IMR-90 (cell line): ENCODE results near the gene PCSK2. TPM values are rescaled to one million over a fixed set of nuclear protein-coding genes. Genes with fewer than 3 reads are reported as not detected.

Source experiments
- ATAC-seq: fragments of 200-7000 bp; cut with Tn5 transposase; 2 replicates; pipeline ENCODE4 v1.9.1; 2020; ENCODE audit warnings: low read depth, mild to moderate bottlenecking, moderate library complexity
- BruUV-seq: library from RNA; stranded (reverse); fragments of 400-500 nt; replicated peaks from 2 replicates; lab custom pipeline; 2021; lab: Mats Ljungman, UMichigan
- CTCF ChIA-PET: fragments of 300-600 bp; formaldehyde crosslinking; extraction: SDS; loops from one replicate; lab custom pipeline; 2021; ENCODE audit warnings: antibody characterized with exemption; lab: Yijun Ruan, JAX
- POLR2A ChIA-PET: fragments of 300-600 bp; sonication (Branson Sonifier 250); formaldehyde crosslinking; loops from one replicate; lab custom pipeline; 2022; ENCODE audit warnings: antibody characterized with exemption; ENCODE audit not compliant: unreplicated experiment; lab: Charles Lee
- DNase-seq: peaks from one replicate; pipeline ENCODE4 v3.0.0; 2013
- H2AFZ ChIP-seq: replicated peaks from 2 replicates; pipeline ENCODE3; 2013; ENCODE audit warnings: low read length, mild to moderate bottlenecking; ENCODE audit not compliant: poor library complexity
- H2AK5ac ChIP-seq: 2 replicates; pipeline ENCODE4 v1.6.1; 2013; ENCODE audit warnings: low read depth, low read length, inconsistent platforms
- H2AK9ac ChIP-seq: replicated peaks from 2 replicates; pipeline ENCODE3; 2013; ENCODE audit warnings: mild to moderate bottlenecking, low read depth, low read length, moderate library complexity; ENCODE audit not compliant: poor library complexity
- H2BK120ac ChIP-seq: 2 replicates; pipeline ENCODE4 v1.6.1; 2013; ENCODE audit warnings: low read depth, low read length, inconsistent platforms
- H2BK15ac ChIP-seq: 3 replicates; pipeline ENCODE4 v1.6.1; 2013; ENCODE audit warnings: low read depth, low read length, inconsistent platforms
- H2BK20ac ChIP-seq: 2 replicates; pipeline ENCODE4 v1.6.1; 2013; ENCODE audit warnings: low read depth, mild to moderate bottlenecking, inconsistent platforms, low read length, moderate library complexity
- H2BK5ac ChIP-seq: 2 replicates; pipeline ENCODE4 v1.6.1; 2013; ENCODE audit warnings: mild to moderate bottlenecking, low read depth, low read length, inconsistent platforms; ENCODE audit not compliant: poor library complexity, severe bottlenecking
- H3K14ac ChIP-seq: replicated peaks from 2 replicates; pipeline ENCODE4 v1.6.1; 2013; ENCODE audit warnings: low read depth, low read length, inconsistent platforms
- H3K18ac ChIP-seq: 2 replicates; pipeline ENCODE4 v1.6.1; 2013; ENCODE audit warnings: low read depth, low read length, control low read depth
- H3K23ac ChIP-seq: 2 replicates; pipeline ENCODE4 v1.6.1; 2013; ENCODE audit warnings: low read depth, low read length, inconsistent platforms
- H3K27ac ChIP-seq: 2 replicates; pipeline ENCODE4 v1.5.1; 2013; ENCODE audit warnings: mild to moderate bottlenecking, control low read depth, low read length; ENCODE audit not compliant: insufficient read depth
- H3K27me3 ChIP-seq: 2 replicates; pipeline ENCODE4 v1.6.1; 2013; ENCODE audit warnings: low read length; ENCODE audit not compliant: control insufficient read depth, insufficient read depth
- H3K36me3 ChIP-seq: 2 replicates; pipeline ENCODE4 v1.6.1; 2013; ENCODE audit warnings: low read length, mixed read lengths; ENCODE audit not compliant: control insufficient read depth, insufficient read depth
- H3K4ac ChIP-seq: 2 replicates; pipeline ENCODE4 v1.6.1; 2013; ENCODE audit warnings: low read depth, low read length, inconsistent platforms
- H3K4me1 ChIP-seq: 2 replicates; pipeline ENCODE4 v1.6.1; 2013; ENCODE audit warnings: low read length, mixed read lengths; ENCODE audit not compliant: control insufficient read depth, insufficient read depth
- H3K4me2 ChIP-seq: 2 replicates; pipeline ENCODE4 v1.6.1; 2013; ENCODE audit warnings: low read depth, mild to moderate bottlenecking, control low read depth, low read length, moderate library complexity
- H3K4me3 ChIP-seq: 2 replicates; pipeline ENCODE4 v1.5.1; 2013; ENCODE audit warnings: low read depth, mild to moderate bottlenecking, control low read depth, low read length, moderate library complexity; ENCODE audit not compliant: insufficient read depth
- H3K56ac ChIP-seq: 2 replicates; pipeline ENCODE4 v1.6.1; 2013; ENCODE audit warnings: low read length, inconsistent platforms; ENCODE audit not compliant: insufficient read depth; ENCODE audit errors: extremely low read depth
- H3K79me1 ChIP-seq, 2 experiments: 2 replicates each; pipeline ENCODE4 v1.6.1; 2013; ENCODE audit warnings: low read length in 2 of 2, inconsistent platforms in 1 of 2, low read depth in 1 of 2
- H3K9ac ChIP-seq: 2 replicates; pipeline ENCODE4 v1.6.1; 2013; ENCODE audit warnings: low read depth, low read length, control low read depth
- H3K9me1 ChIP-seq: 2 replicates; pipeline ENCODE4 v1.6.1; 2013; ENCODE audit warnings: low read length, inconsistent platforms; ENCODE audit not compliant: insufficient read depth
- H3K9me3 ChIP-seq: 2 replicates; pipeline ENCODE4 v1.6.1; 2013; ENCODE audit warnings: low read length; ENCODE audit not compliant: control insufficient read depth, insufficient read depth
- H4K20me1 ChIP-seq: 2 replicates; pipeline ENCODE4 v1.6.1; 2013; ENCODE audit warnings: low read length, inconsistent platforms; ENCODE audit not compliant: insufficient read depth
- H4K5ac ChIP-seq: 2 replicates; pipeline ENCODE4 v1.6.1; 2013; ENCODE audit warnings: mild to moderate bottlenecking, low read depth, low read length, control low read depth
- H4K8ac ChIP-seq, 2 experiments: 2 replicates each; pipeline ENCODE4 v1.6.1; 2013; ENCODE audit warnings: low read depth in 2 of 2, low read length in 2 of 2, control low read depth in 1 of 2, inconsistent platforms in 1 of 2
- H4K91ac ChIP-seq: 2 replicates; pipeline ENCODE4 v1.6.1; 2013; ENCODE audit warnings: low read depth, low read length, inconsistent platforms; ENCODE audit not compliant: insufficient read depth
- BHLHE40 ChIP-seq: fragments of 150-350 bp; IDR thresholded peaks from 2 replicates; pipeline ENCODE4 v1.6.1; 2016; ENCODE audit warnings: mild to moderate bottlenecking, low read depth, low read length
- CEBPB ChIP-seq: IDR thresholded peaks from 2 replicates; pipeline ENCODE4 v1.6.1; 2012; ENCODE audit warnings: low read depth, low read length, improper control_type of control experiment
- CHD1 ChIP-seq: IDR thresholded peaks from 2 replicates; pipeline ENCODE4 v1.6.1; 2012; ENCODE audit warnings: low read depth, low read length, improper control_type of control experiment
- FOS ChIP-seq: fragments of 150-350 bp; IDR thresholded peaks from 2 replicates; pipeline ENCODE4 v1.6.1; 2016; ENCODE audit warnings: low read depth, low read length
- MAFK ChIP-seq: IDR thresholded peaks from 2 replicates; pipeline ENCODE4 v1.6.1; 2012; ENCODE audit warnings: low read depth, low read length, improper control_type of control experiment
- MAZ ChIP-seq: IDR thresholded peaks from 2 replicates; pipeline ENCODE4 v1.6.1; 2012; ENCODE audit warnings: low read depth, mild to moderate bottlenecking, low read length, improper control_type of control experiment, moderate library complexity, borderline replicate concordance
- MXI1 ChIP-seq: IDR thresholded peaks from 2 replicates; pipeline ENCODE4 v1.6.1; 2012; ENCODE audit warnings: low read depth, mild to moderate bottlenecking, low read length, moderate library complexity, borderline replicate concordance
- NFE2L2 ChIP-seq: fragments of 150-350 bp; IDR thresholded peaks from 2 replicates; pipeline ENCODE4 v1.6.1; 2016; ENCODE audit warnings: low read depth, mild to moderate bottlenecking, low read length
- POLR2A ChIP-seq: IDR thresholded peaks from 2 replicates; pipeline ENCODE4 v1.6.1; 2012; ENCODE audit warnings: mild to moderate bottlenecking, low read depth, low read length
- RAD21 ChIP-seq: IDR thresholded peaks from 2 replicates; pipeline ENCODE4 v1.6.1; 2012; ENCODE audit warnings: low read length, improper control_type of control experiment
- RCOR1 ChIP-seq: IDR thresholded peaks from 2 replicates; pipeline ENCODE4 v1.6.1; 2012; ENCODE audit warnings: mild to moderate bottlenecking, low read length, improper control_type of control experiment; ENCODE audit not compliant: insufficient replicate concordance
- RFX5 ChIP-seq: IDR thresholded peaks from 2 replicates; pipeline ENCODE4 v1.8.0; 2012; ENCODE audit warnings: low read depth, mild to moderate bottlenecking, low read length, moderate library complexity
- SMC3 ChIP-seq: fragments of 150-350 bp; IDR thresholded peaks from 2 replicates; pipeline ENCODE4 v1.6.1; 2016; ENCODE audit warnings: low read depth, mild to moderate bottlenecking, antibody characterized with exemption, low read length, moderate library complexity
- WGBS, 2 experiments: methylation state at CpG; one replicate each; pipeline versions ENCODE4 v1.1.5 to v1.1.7; 2013; ENCODE audit warnings: missing lambda C conversion rate in 2 of 2; ENCODE audit not compliant: insufficient read length in 1 of 2; ENCODE audit errors: extremely low coverage in 2 of 2; 5-methylcytosine and 5-hydroxymethylcytosine counted together
- dilution Hi-C: fragments of 300-500 bp; cut with HindIII; formaldehyde crosslinking; loops from one replicate; pipeline ENCODE4 v1.14.3; 2018; ENCODE audit warnings: low sequenced_read_pairs; ENCODE audit not compliant: unreplicated experiment
- in situ Hi-C: fragments of 300-500 bp; cut with MboI; formaldehyde crosslinking; loops from 3 replicates; pipeline ENCODE4 v1.14.3; 2019; ENCODE audit warnings: low sequenced_read_pairs, inconsistent platforms, mixed read lengths
- intact Hi-C: fragments of 100-400 bp; cut with micrococcal nuclease; formaldehyde crosslinking; loops from 2 replicates; pipeline ENCODE4 v1.10.0; 2022
- polyA plus RNA-seq, 3 experiments: library from polyadenylated mRNA; depleted of rRNA; stranded (reverse); fragments of >200 nt; gene quantifications; 2 replicates each; pipeline ENCODE4 v1.2.3, GENCODE V29; 2012; ENCODE audit warnings: low replicate concordance in 1 of 3
- total RNA-seq: library from RNA; depleted of rRNA; stranded (reverse); fragments of >200 nt; gene quantifications from 2 replicates; pipeline ENCODE4 v1.2.3, GENCODE V29; 2012
- TF ChIP-seq, protein P1 (sequence below): fragments of 150-350 bp; IDR thresholded peaks from 2 replicates; pipeline ENCODE4 v1.6.1; 2017; ENCODE audit warnings: mild to moderate bottlenecking, antibody characterized with exemption, low read length, low read depth
- TF ChIP-seq, protein P2 (sequence below): conservative IDR thresholded peaks from 2 replicates; pipeline ENCODE4 v1.5.1; 2012; ENCODE audit warnings: mild to moderate bottlenecking, low read depth, low read length, improper control_type of control experiment
- TF ChIP-seq, protein P3 (sequence below): fragments of 150-350 bp; IDR thresholded peaks from 2 replicates; pipeline ENCODE4 v1.6.1; 2016; ENCODE audit warnings: low read depth, mild to moderate bottlenecking, low read length, moderate library complexity, borderline replicate concordance

PCSK2 gene
- total and polyA plus RNA-seq, 2 of the 4 experiments (the other 2 are of a cell fraction), result not detected

DNA sequence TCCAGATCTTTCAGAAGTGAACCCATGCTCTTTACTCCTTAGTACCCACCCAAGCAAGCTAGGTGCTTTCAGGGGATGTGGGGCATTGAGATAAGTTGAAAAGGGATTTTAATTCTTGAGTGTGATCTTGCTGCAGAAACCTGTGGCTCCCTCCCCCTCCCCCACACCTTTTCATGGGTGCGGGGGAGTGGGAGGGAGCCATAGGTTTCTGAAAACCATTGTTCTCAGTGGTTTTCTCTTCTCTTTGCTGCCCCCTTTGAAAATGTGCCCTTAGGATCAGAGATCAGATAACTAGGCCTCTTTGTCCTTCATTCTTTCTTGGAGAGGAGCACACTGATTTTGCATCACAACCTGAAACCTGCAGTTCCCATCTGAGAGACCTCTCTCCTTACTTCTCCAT is 2.4 kb downstream of the PCSK2 start:
- H2BK20ac ChIP-seq, result no peak overlapping the region
- BruUV-seq, result no TSS peak
- H3K18ac ChIP-seq, result no peak overlapping the region
- H3K27me3 ChIP-seq, result peaks cover 18% of the 10 kb centered on the region
- no peak overlapping the region for H3K4ac ChIP-seq
- H2BK120ac ChIP-seq, result no peak overlapping the region
- no peaks in the 10 kb centered on the region for H3K9me1 ChIP-seq
- no peak overlapping the region for H3K4me2 ChIP-seq
- no peaks in the 10 kb centered on the region for H3K9me3 ChIP-seq
- no peak overlapping the region for H2AK9ac ChIP-seq
- no peak overlapping the region for H2AK5ac ChIP-seq
- ChIA-PET CTCF (no interaction called here), POLR2A (no interaction called here)
- dilution Hi-C loops (no loop called here), in situ Hi-C loops (loop anchor here (25.0 kb wide), 1 partner anchor 417 kb away; no protein-coding TSS in a partner anchor), intact Hi-C loops (loop anchor here (10.0 kb wide), 1 partner anchor 424 kb away; no protein-coding TSS in a partner anchor)
- no CpG with 5 or more reads among the region's 1 CpG for WGBS, 2 experiments
- no peaks in the 10 kb centered on the region for H4K20me1 ChIP-seq
- no peak for TF ChIP-seq RFX5
- TF ChIP-seq, protein P1, sequence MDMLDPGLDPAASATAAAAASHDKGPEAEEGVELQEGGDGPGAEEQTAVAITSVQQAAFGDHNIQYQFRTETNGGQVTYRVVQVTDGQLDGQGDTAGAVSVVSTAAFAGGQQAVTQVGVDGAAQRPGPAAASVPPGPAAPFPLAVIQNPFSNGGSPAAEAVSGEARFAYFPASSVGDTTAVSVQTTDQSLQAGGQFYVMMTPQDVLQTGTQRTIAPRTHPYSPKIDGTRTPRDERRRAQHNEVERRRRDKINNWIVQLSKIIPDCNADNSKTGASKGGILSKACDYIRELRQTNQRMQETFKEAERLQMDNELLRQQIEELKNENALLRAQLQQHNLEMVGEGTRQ, result no peak
- TF ChIP-seq MAZ, result no peak
- TF ChIP-seq RCOR1, result no peak
- no peak for TF ChIP-seq RAD21
- TF ChIP-seq MXI1, result no peak
- no peak for TF ChIP-seq POLR2A
- no peak for TF ChIP-seq NFE2L2
- TF ChIP-seq, protein P2, sequence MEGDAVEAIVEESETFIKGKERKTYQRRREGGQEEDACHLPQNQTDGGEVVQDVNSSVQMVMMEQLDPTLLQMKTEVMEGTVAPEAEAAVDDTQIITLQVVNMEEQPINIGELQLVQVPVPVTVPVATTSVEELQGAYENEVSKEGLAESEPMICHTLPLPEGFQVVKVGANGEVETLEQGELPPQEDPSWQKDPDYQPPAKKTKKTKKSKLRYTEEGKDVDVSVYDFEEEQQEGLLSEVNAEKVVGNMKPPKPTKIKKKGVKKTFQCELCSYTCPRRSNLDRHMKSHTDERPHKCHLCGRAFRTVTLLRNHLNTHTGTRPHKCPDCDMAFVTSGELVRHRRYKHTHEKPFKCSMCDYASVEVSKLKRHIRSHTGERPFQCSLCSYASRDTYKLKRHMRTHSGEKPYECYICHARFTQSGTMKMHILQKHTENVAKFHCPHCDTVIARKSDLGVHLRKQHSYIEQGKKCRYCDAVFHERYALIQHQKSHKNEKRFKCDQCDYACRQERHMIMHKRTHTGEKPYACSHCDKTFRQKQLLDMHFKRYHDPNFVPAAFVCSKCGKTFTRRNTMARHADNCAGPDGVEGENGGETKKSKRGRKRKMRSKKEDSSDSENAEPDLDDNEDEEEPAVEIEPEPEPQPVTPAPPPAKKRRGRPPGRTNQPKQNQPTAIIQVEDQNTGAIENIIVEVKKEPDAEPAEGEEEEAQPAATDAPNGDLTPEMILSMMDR, result no peak
- TF ChIP-seq MAFK, result no peak
- TF ChIP-seq SMC3, result no peak
- no peak for TF ChIP-seq CHD1
- no peak for TF ChIP-seq FOS
- no peak for TF ChIP-seq BHLHE40
- TF ChIP-seq, protein P3, sequence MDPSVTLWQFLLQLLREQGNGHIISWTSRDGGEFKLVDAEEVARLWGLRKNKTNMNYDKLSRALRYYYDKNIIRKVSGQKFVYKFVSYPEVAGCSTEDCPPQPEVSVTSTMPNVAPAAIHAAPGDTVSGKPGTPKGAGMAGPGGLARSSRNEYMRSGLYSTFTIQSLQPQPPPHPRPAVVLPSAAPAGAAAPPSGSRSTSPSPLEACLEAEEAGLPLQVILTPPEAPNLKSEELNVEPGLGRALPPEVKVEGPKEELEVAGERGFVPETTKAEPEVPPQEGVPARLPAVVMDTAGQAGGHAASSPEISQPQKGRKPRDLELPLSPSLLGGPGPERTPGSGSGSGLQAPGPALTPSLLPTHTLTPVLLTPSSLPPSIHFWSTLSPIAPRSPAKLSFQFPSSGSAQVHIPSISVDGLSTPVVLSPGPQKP, result no peak
- no peak for TF ChIP-seq CEBPB
- H3K56ac ChIP-seq, result no peak overlapping the region
- H3K79me1 ChIP-seq, result no peaks in the 10 kb centered on the region
- no peak overlapping the region for H4K91ac ChIP-seq
- no peak overlapping the region for H4K5ac ChIP-seq
- H3K4me1 ChIP-seq, result no peaks in the 10 kb centered on the region; the same call in 1 of the 2 replicates
- H3K27ac ChIP-seq, result no peak overlapping the region
- H3K23ac ChIP-seq, result no peak overlapping the region
- H3K4me3 ChIP-seq, result no peak overlapping the region
- no peak overlapping the region for H3K14ac ChIP-seq
- H4K8ac ChIP-seq, result no peak overlapping the region
- no peak overlapping the region for H3K9ac ChIP-seq
- no peaks in the 10 kb centered on the region for H3K36me3 ChIP-seq
- no peak for ATAC-seq
- H2BK5ac ChIP-seq, result no peak overlapping the region
- no peak overlapping the region for H2BK15ac ChIP-seq
- no peak for DNase-seq
- H2AFZ ChIP-seq, result no peak overlapping the region
